SU-DHL-6 (cell line): ENCODE data around the gene ZNF430.

Experiments
- H2AFZ ChIP-seq: fragments of 200-600 bp; sonication (generic); 2 replicates; pipeline ENCODE4 v1.6.1; 2014; ENCODE audit warnings: low read depth, mild to moderate bottlenecking, moderate library complexity, mixed read lengths, antibody characterized with exemption, low read length; ENCODE audit not compliant: severe bottlenecking
- H3F3A ChIP-seq: fragments of 200-600 bp; shearing (Covaris generic); 2 replicates; pipeline ENCODE4 v1.6.0; 2016; ENCODE audit warnings: antibody characterized with exemption, mild to moderate bottlenecking; ENCODE audit not compliant: insufficient read depth
- H3K27ac ChIP-seq: fragments of 200-600 bp; sonication (generic); 2 replicates; pipeline ENCODE4 v1.5.1; 2016; ENCODE audit warnings: low read depth, mild to moderate bottlenecking, low read length, moderate library complexity, mixed read lengths
- H3K27me3 ChIP-seq: fragments of 200-600 bp; sonication (generic), shearing (Covaris generic); 2 replicates; pipeline ENCODE4 v1.6.0; 2014; ENCODE audit warnings: mild to moderate bottlenecking, low read length
- H3K36me3 ChIP-seq: fragments of 200-600 bp; sonication (generic); 2 replicates; pipeline ENCODE4 v1.6.1; 2014; ENCODE audit warnings: mild to moderate bottlenecking, low read length, mixed read lengths
- H3K4me2 ChIP-seq: fragments of 300-600, 200-600 bp; shearing (Covaris generic), sonication (generic); 2 replicates; pipeline ENCODE4 v1.6.0; 2014; ENCODE audit warnings: low read length, low read depth, mild to moderate bottlenecking; ENCODE audit not compliant: poor library complexity, severe bottlenecking
- H3K4me3 ChIP-seq: fragments of 200-600 bp; sonication (generic); 2 replicates; pipeline ENCODE4 v1.5.1; 2014; ENCODE audit warnings: antibody characterized with exemption, low read length, mild to moderate bottlenecking, mixed read lengths; ENCODE audit not compliant: insufficient read depth, poor library complexity, severe bottlenecking
- H3K79me2 ChIP-seq: fragments of 200-600 bp; sonication (generic); 2 replicates; pipeline ENCODE4 v1.6.1; 2014; ENCODE audit warnings: mild to moderate bottlenecking, low read length, moderate library complexity; ENCODE audit not compliant: insufficient read depth
- H3K9ac ChIP-seq: fragments of 200-600 bp; sonication (generic); 2 replicates; pipeline ENCODE4 v1.7.0; 2014; ENCODE audit warnings: mild to moderate bottlenecking, low read length
- H3K9me2 ChIP-seq: fragments of 200-600 bp; sonication (generic); replicated peaks from 2 replicates; pipeline ENCODE4 v1.6.1; 2014; ENCODE audit warnings: low read length; ENCODE audit not compliant: insufficient read depth
- H3K9me3 ChIP-seq: fragments of 200-600 bp; sonication (generic); 2 replicates; pipeline ENCODE4 v1.6.1; 2014; ENCODE audit warnings: low read length, mixed read lengths; ENCODE audit not compliant: insufficient read depth
- H4K20me1 ChIP-seq: fragments of 200-600 bp; sonication (generic); 2 replicates; pipeline ENCODE4 v1.6.1; 2014; ENCODE audit warnings: low read depth, mild to moderate bottlenecking, antibody characterized with exemption, low read length, moderate library complexity, mixed read lengths
- EZH2phosphoT487 ChIP-seq: fragments of 200-600 bp; sonication (generic), shearing (Covaris generic); conservative IDR thresholded peaks from 2 replicates; pipeline ENCODE4 v1.6.1; 2018; ENCODE audit warnings: mild to moderate bottlenecking, antibody characterized with exemption, low read length, moderate library complexity, mixed read lengths
- TF ChIP-seq, protein P1 (sequence below): fragments of 200-600 bp; sonication (generic); IDR thresholded peaks from one replicate; pipeline ENCODE4 v1.5.1; 2017; ENCODE audit warnings: antibody characterized with exemption, mild to moderate bottlenecking, low read length, moderate library complexity; ENCODE audit not compliant: insufficient read depth, poor library complexity, severe bottlenecking

ZNF430 gene

DNA sequence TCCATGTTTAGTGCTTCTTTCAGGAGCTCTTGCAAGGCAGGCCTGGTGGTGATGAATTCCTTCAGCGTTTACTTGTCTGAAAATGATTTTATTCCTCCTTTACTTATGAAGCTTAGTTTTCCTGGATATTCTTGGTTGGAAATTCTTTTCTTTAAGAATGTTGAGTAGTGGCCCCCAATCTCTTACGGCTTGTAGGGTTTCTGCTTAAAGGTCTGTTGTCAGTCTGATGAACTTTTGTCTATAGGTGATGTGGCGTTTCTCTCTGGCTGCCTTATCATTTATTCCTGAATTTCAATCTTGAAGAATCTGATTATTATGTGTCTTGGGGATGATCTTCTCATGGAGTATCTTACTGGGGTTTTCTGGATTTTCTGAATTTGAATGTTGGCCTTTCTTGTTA is 26.0 kb downstream of the ZNF430 start:
- no peak overlapping the region for H3K9ac ChIP-seq
- H3K9me2 ChIP-seq, result no peaks in the 10 kb centered on the region
- H3F3A ChIP-seq, result no peaks in the 10 kb centered on the region
- no peak overlapping the region for H2AFZ ChIP-seq
- no peaks in the 10 kb centered on the region; the same call in 1 of the 2 replicates for H4K20me1 ChIP-seq
- H3K27ac ChIP-seq, result no peak overlapping the region
- no peaks in the 10 kb centered on the region for H3K27me3 ChIP-seq
- peaks cover 78% of the 10 kb centered on the region for H3K36me3 ChIP-seq
- no peak overlapping the region for H3K4me3 ChIP-seq
- peaks cover 10% of the 10 kb centered on the region; the same call in 1 of the 2 replicates for H3K9me3 ChIP-seq
- peaks cover 81% of the 10 kb centered on the region for H3K79me2 ChIP-seq
- no peak overlapping the region for H3K4me2 ChIP-seq
- no peak for TF ChIP-seq EZH2phosphoT487
- TF ChIP-seq, protein P1, sequence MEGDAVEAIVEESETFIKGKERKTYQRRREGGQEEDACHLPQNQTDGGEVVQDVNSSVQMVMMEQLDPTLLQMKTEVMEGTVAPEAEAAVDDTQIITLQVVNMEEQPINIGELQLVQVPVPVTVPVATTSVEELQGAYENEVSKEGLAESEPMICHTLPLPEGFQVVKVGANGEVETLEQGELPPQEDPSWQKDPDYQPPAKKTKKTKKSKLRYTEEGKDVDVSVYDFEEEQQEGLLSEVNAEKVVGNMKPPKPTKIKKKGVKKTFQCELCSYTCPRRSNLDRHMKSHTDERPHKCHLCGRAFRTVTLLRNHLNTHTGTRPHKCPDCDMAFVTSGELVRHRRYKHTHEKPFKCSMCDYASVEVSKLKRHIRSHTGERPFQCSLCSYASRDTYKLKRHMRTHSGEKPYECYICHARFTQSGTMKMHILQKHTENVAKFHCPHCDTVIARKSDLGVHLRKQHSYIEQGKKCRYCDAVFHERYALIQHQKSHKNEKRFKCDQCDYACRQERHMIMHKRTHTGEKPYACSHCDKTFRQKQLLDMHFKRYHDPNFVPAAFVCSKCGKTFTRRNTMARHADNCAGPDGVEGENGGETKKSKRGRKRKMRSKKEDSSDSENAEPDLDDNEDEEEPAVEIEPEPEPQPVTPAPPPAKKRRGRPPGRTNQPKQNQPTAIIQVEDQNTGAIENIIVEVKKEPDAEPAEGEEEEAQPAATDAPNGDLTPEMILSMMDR, result no peak

DNA sequence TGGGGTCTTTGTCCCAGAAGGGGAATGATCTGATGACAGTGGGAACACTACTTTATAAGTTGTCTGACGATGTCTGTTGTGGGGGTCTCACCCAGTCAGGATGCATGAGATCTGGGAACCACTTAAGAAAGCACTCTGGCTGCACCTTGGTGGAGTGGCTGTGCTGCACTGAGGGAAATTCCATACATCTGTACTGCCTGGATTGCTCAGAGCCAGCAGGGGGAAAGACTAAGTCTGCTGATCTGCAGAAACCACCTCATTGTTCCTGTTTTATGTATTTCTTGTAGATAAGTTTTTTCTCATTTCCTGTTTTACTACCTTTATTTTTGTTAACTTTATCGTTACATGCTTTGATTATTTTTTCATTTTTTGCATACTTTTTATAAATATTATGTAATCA is 27.3 kb downstream of the ZNF430 start:
- Histone ChIP-seq H3K79me2 (peaks cover 75% of the 10 kb centered on the region), H3K36me3 (peaks cover 80% of the 10 kb centered on the region), H4K20me1 (no peaks in the 10 kb centered on the region; the same call in 1 of the 2 replicates), H3K9me2 (no peaks in the 10 kb centered on the region), H3K9me3 (peaks cover 10% of the 10 kb centered on the region; the same call in 1 of the 2 replicates), H3K27me3 (no peaks in the 10 kb centered on the region), H3K27ac (no peak overlapping the region), H3K4me2 (no peak overlapping the region), H3K4me3 (no peak overlapping the region), H2AFZ (no peak overlapping the region), H3F3A (no peaks in the 10 kb centered on the region), H3K9ac (no peak overlapping the region)
- TF ChIP-seq EZH2phosphoT487, result no peak
- TF ChIP-seq, protein P1, result no peak

DNA sequence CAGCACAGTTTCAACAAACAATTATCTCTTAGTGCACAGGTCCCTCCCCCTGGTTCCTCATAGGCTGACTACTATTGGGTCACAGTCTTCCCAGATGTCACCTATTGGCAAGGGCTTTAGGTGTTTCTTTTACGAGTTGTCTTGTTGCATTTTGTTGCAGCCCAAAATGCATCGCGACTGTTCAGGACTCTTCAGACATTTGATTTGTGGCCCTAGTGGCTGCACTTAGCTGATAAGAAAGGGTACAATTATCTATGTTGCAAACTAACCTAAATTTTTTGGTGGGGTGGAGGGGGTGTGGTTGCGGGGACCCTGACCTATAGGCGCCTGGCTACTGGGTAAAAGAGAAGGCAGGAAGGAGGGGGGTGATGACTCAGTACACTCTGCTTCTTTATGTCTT is 32.4 kb downstream of the ZNF430 start:
- peaks cover 82% of the 10 kb centered on the region for H3K36me3 ChIP-seq
- H3K27me3 ChIP-seq, result no peaks in the 10 kb centered on the region
- H2AFZ ChIP-seq, result no peak overlapping the region
- no peaks in the 10 kb centered on the region for H3K9me2 ChIP-seq
- no peaks in the 10 kb centered on the region for H4K20me1 ChIP-seq
- H3K4me2 ChIP-seq, result no peak overlapping the region
- peaks cover 14% of the 10 kb centered on the region; the same call in 1 of the 2 replicates for H3K9me3 ChIP-seq
- H3K9ac ChIP-seq, result no peak overlapping the region
- H3F3A ChIP-seq, result no peaks in the 10 kb centered on the region
- H3K27ac ChIP-seq, result no peak overlapping the region
- H3K79me2 ChIP-seq, result peaks cover 37% of the 10 kb centered on the region
- no peak for TF ChIP-seq EZH2phosphoT487
- TF ChIP-seq, protein P1, result no peak
- H3K4me3 ChIP-seq, result no peak overlapping the region
